Fibroblast of lung (primary cell): ENCODE results near the gene WNK2.

Source experiments
- CTCF ChIP-seq, 2 donors: IDR thresholded peaks in 1 of 2; conservative IDR thresholded peaks in 1 of 2; 1 replicate in 1 of 2; 2 replicates in 1 of 2; pipeline ENCODE4 v1.5.1; 2011 to 2012; ENCODE audit warnings: low read length in 2 of 2, control low read depth in 1 of 2, inconsistent platforms in 1 of 2, low read depth in 1 of 2, mild to moderate bottlenecking in 1 of 2
- EZH2 ChIP-seq: IDR thresholded peaks from 2 replicates; pipeline ENCODE4 v1.5.1; 2012; ENCODE audit warnings: low read length, control low read depth, mild to moderate bottlenecking; ENCODE audit errors: missing control alignments

GRCh38 chr9:93254061-93254481 lies 70.1 kb downstream of the WNK2 start:
- TF ChIP-seq CTCF (conservative IDR thresholded peaks at IDR 0.05 in 1 of 2, IDR thresholded peaks at IDR 0.05 in 1 of 2; ENCODE audit: low read depth in 1 of 2, low read length in 2 of 2) (no peak), EZH2 (no peak)
